ENCODE data around the gene CRYBB3. TPM values are rescaled to one million over a fixed set of nuclear protein-coding genes. Genes with fewer than 3 reads are reported as not detected.
"Not testable (repeated sequence)": the region's sequence is repeated elsewhere in the genome, so short reads cannot be mapped to it uniquely, and the experiment has no call there.

The CRYBB3 gene
- total RNA-seq, 1 donor from 2014 or later: not detected

- no peaks in the 10 kb centered on the region for H3K4me1 ChIP-seq
- H3K4me3 ChIP-seq: no peak overlapping the region
- no peaks in the 10 kb centered on the region for H3K27me3 ChIP-seq (ENCODE audit: low read depth)
- DNase-seq: no peak
- intact Hi-C loops (cut with micrococcal nuclease): no loop called here
- H3K36me3 ChIP-seq: peaks cover 34% of the 10 kb centered on the region
- no peaks in the 10 kb centered on the region for H3K9me3 ChIP-seq (replicated peaks)
- no peak overlapping the region for H3K27ac ChIP-seq (replicated peaks)
- no peak for TF ChIP-seq CTCF (IDR thresholded peaks at IDR 0.05; ENCODE audit: borderline replicate concordance)
Observed at GRCh38 chr22:25197340-25197739, 2.3 kb upstream of the CRYBB3 start.

- intact Hi-C loops (cut with micrococcal nuclease): no loop called here
- peaks cover 10% of the 10 kb centered on the region for H3K36me3 ChIP-seq
- H3K27ac ChIP-seq (replicated peaks): no peak overlapping the region
- no peak for DNase-seq
- no peaks in the 10 kb centered on the region for H3K9me3 ChIP-seq (replicated peaks)
- no peak for TF ChIP-seq CTCF (IDR thresholded peaks at IDR 0.05; ENCODE audit: borderline replicate concordance)
- no peaks in the 10 kb centered on the region for H3K27me3 ChIP-seq (ENCODE audit: low read depth)
- no peaks in the 10 kb centered on the region for H3K4me1 ChIP-seq
- H3K4me3 ChIP-seq: no peak overlapping the region
Observed at GRCh38 chr22:25200967-25201366, 1.3 kb downstream of the CRYBB3 start.

GRCh38 chr22:25201557-25202273, 2.1 kb downstream of the CRYBB3 start:
- Histone ChIP-seq H3K27me3 (ENCODE audit: low read depth) (no peaks in the 10 kb centered on the region), H3K27ac (replicated peaks) (no peak overlapping the region), H3K4me1 (no peaks in the 10 kb centered on the region), H3K36me3 (peaks cover 8% of the 10 kb centered on the region), H3K4me3 (no peak overlapping the region), H3K9me3 (replicated peaks) (no peaks in the 10 kb centered on the region)
- intact Hi-C loops (cut with micrococcal nuclease): no loop called here
- no peak for TF ChIP-seq CTCF (IDR thresholded peaks at IDR 0.05; ENCODE audit: borderline replicate concordance)
- no peak for DNase-seq

- no peaks in the 10 kb centered on the region for H3K4me1 ChIP-seq
- H3K9me3 ChIP-seq (replicated peaks): no peaks in the 10 kb centered on the region
- no peak overlapping the region for H3K27ac ChIP-seq (replicated peaks)
- H3K36me3 ChIP-seq: peaks cover under 1% of the 10 kb centered on the region
- peak; percentile 28 for DNase-seq
- intact Hi-C loops (cut with micrococcal nuclease): no loop called here
- no peak overlapping the region for H3K4me3 ChIP-seq
- no peaks in the 10 kb centered on the region for H3K27me3 ChIP-seq (ENCODE audit: low read depth)
- peak; percentile 92 for TF ChIP-seq CTCF (IDR thresholded peaks at IDR 0.05; ENCODE audit: borderline replicate concordance)
Observed at GRCh38 chr22:25202290-25202921, 2.7 kb downstream of the CRYBB3 start.

GRCh38 chr22:25203082-25203481, 3.4 kb downstream of the CRYBB3 start:
- no peak overlapping the region for H3K27ac ChIP-seq (replicated peaks)
- no peak overlapping the region for H3K4me3 ChIP-seq
- no peaks in the 10 kb centered on the region for H3K4me1 ChIP-seq
- H3K27me3 ChIP-seq (ENCODE audit: low read depth): no peaks in the 10 kb centered on the region
- intact Hi-C loops (cut with micrococcal nuclease): no loop called here
- no peaks in the 10 kb centered on the region for H3K9me3 ChIP-seq (replicated peaks)
- no peak for DNase-seq
- H3K36me3 ChIP-seq: no peaks in the 10 kb centered on the region
- no peak for TF ChIP-seq CTCF (IDR thresholded peaks at IDR 0.05; ENCODE audit: borderline replicate concordance)

GRCh38 chr22:25204547-25204946, 4.9 kb downstream of the CRYBB3 start:
- H3K9me3 ChIP-seq (replicated peaks); H3K27ac ChIP-seq (replicated peaks); H3K36me3 ChIP-seq; H3K27me3 ChIP-seq (ENCODE audit: low read depth); H3K4me3 ChIP-seq; H3K4me1 ChIP-seq; DNase-seq; intact Hi-C loops (cut with micrococcal nuclease): not testable (repeated sequence)
